ACHN (cell line): ENCODE results near the gene STK17B.
A peak's percentile ranks its signal among the peaks of the same experiment; 100 is the strongest.

Experiments
- DNase-seq: peaks from one replicate; pipeline ENCODE4 v3.0.0-alpha.2; 2015
- in situ Hi-C: cut with HindIII; loops from 2 replicates; pipeline ENCODE4 v1.10.0; 2017; ENCODE audit warnings: low sequenced_read_pairs, low pct_ligation_motif_present, low pct_unique_long_range_greater_than_20kb

The STK17B gene

DNA sequence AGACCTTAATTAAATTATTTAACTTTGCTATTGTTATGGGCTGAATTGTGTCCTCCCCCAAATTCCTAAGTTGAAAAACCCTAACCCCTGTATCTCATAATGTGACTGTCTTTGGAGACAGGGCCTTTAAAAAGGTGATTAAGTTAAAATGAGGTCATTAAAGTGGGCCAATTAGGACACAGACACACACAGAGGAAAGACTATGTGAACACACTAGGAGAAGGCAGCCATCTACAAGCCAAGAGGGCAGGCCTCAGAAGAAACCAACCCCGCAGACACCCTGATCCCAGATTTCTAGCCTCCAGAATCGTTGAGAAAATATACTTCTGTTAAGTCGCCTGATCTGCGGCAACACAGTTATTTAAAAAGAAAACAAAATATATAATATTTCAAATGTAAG lies 6.4 kb downstream of the STK17B start:
- in situ Hi-C loops = no loop called here
- no peak for DNase-seq

DNA sequence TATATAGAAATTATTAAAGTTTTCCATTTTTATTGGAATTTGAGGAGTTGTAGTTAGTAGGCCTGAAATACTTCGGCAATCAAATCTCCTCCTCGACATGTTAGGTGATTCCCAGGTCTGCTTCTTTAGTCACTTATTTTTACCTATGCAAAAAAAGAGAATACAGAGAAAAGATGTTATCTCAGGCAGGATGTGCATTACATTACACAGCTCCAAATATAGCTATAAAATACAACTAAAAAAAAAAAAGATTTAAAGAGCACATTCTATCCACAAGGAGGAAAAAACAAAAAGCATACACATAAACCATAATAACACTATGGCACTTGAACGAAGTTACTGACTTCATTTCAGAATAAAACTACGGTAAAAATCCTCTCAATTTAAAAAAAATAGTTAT lies 8.1 kb downstream of the STK17B start:
- DNase-seq = no peak
- in situ Hi-C loops = no loop called here

DNA sequence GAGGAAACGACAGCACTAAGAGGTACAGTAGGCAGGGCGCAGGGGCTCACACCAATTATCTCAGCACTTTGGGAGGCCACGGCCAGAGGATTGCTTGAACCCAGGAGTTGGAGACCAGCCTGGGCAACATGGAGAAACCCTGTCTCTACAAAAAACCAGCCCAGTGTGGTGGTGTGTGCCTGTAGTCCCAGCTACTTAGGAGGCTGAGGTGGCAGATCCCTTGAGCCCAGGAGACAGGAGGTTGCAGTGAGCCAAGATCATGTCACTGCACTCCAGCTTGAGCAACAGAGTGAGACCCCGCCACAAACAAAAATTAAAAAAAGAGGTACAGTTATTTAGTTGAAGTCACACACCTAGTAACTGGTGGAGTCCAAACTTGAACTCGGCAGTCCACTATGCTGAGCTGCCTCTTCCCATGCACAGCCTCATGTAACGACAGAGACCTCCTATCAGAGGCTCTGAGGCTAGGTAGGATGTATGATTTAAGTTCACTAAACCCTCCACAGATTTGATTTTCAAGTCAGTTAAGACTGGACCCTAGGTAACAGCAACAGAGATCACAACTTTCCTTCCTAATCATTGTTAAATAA lies 8.7 kb downstream of the STK17B start:
- no peak for DNase-seq
- in situ Hi-C loops = no loop called here

DNA sequence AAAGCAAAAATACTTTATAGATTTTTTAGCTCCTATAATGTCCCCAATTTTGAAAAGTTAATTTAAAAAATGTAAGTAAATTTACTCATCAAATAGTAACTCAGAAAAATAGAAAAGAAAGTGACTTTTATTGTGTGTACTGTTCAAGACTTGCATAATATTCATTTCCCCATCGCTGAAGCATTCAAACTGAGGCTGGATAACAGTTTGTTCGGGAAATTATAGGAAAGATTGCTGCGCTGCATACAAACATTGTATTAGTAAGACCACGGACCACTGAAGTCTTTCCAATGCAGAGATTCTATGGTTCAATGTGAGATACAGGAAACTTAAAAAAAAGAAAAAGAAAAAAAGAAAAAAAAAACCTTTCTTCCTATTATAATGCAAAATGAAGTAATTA lies 10.4 kb downstream of the STK17B start:
- in situ Hi-C loops = no loop called here
- DNase-seq = no peak

DNA sequence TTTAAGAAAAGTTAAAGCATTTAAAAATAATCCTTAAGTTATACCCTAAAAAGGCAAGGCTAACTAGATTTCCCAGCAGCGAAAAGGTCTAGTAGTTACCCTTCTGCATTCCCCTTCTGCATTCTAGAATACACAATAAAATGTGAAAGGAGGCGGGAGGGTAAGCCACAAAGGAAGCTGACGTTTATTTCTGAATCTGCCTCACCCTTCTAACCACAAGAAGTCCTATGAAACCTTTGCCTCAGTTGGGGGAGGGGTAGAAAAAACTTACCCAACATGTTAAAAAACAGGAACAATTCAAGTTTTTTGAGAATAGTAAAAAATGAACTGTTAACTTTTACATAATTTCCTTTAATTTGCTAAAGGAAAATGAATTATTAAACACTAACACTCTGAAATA lies 11.3 kb downstream of the STK17B start:
- peak; percentile 88 for DNase-seq
- in situ Hi-C loops = no loop called here

DNA sequence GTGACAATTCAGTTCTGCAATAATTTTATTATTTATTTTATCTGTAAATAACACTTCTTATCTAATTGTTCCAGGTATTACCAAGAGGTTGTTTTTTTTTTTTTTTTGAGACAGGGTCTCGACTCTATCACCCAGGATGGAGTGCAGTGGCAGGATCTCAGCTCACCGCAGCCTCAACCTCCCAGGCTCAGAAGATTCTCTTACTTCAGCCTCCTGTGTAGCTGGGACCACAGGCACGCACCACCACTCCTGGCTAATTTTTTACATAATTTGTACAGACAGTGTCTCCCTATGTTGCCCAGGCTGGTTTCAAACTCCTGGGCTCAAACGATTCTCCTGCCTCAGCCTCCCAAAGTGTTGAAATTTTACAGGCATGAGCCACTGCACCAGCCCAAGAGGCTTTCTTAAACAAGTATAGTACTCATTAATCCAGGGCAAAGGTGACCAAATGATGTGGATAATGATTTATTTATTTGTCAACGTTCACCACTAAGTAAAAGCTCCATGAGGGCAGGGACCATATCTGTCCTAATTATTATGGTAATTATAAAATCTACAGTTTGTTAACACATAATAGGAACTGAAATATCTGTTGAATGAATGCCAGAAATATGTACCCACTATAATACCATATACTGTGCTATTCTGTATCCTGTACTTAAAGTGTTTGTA lies 12.0 kb downstream of the STK17B start:
- no peak for DNase-seq
- in situ Hi-C loops = no loop called here

DNA sequence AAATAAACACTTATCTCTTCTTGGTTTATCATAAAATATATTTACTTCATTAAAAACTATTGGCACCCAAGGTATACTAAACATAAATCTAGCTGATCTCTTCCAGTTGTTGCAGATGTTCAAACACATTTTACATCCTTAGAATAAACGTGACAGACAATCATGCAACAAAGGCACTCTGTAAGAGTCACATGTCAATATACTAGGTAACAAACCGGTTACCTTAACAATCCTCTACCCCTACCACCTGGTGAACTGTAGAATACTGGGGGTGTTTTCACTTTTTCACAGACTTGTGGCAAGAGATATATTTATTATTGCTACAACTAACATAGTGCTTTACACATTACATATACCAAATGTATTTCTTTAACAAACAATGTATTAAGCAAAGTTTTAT lies 15.8 kb downstream of the STK17B start:
- DNase-seq = no peak
- in situ Hi-C loops = no loop called here

DNA sequence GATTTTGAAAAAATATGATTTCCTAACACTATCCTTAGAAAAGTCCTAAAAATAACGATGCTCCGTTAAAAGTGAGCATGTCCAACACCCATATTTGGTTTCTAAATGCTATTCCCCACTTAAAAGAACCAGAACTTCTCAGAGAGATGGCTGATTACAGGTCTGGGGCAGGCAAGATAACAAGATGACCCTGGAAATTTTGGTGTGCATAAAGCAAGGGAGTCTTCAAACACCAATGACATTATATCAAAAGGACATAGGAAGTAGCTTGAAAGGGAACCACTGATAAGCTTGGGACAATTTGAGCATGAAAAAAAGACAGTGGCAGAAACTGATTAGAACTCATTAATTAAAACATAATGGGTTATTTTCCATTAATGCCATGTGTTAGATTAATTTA lies 17.9 kb downstream of the STK17B start:
- in situ Hi-C loops = no loop called here
- no peak for DNase-seq

DNA sequence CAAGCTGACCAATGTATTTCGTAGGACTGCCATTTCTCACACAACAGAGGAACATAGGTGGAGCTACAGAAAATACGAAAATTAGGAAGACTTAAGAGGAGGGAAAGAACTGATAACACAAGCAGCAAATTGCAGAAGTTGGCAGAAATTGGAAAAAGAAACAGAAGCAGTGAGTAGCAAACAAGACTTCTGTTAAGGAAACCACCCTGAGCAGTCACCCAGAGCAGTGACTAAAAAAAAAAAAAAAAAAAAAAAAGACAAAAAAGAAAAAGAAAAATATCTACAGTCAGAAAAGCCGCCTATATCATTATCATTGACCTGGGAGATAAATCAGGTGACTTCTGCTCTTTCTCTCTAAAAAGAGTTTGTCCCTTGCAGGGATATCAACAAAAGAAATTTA lies 21.4 kb downstream of the STK17B start:
- in situ Hi-C loops = no loop called here

DNA sequence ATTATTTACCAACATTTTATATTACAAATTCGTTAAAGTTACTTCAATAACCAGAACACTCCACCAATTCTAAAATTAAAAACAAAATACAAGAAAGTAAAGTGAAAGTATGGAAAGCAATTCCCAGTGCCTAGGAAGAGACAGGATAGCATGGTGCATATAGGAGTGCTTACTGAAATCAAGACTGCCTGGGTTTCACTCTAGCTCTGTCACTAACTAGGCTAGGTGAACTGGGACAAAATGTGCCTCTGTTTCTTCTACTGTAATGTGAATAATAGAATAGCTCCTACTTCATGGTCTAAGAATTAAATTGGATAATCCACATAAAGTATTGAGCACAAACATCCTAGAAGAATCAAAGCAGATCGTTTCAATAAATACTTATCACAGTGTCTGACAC lies 22.6 kb downstream of the STK17B start:
- in situ Hi-C loops = no loop called here
- DNase-seq = no peak

More for the DNA sequence above, 21.4 kb downstream of the STK17B start:
- DNase-seq = no peak

DNA sequence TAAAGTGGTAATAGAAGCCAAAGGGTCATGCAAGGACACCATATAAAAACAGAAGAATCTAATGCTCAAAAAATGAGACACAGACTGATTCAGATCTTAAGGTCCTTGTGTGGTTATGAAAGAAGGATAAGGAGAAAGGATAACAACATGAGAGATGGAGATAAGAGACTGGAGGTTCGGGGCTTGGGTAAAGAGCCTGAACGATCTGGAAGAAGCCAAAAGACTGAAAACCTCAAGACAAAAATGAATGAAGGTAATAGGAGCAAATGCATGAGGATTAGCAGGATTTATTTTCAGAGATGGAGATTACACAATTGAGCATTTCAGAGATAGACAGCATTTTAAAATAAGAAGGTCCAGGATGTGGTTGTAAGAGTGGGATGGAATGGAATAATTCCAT lies 26.1 kb downstream of the STK17B start:
- DNase-seq = no peak
- in situ Hi-C loops = no loop called here

DNA sequence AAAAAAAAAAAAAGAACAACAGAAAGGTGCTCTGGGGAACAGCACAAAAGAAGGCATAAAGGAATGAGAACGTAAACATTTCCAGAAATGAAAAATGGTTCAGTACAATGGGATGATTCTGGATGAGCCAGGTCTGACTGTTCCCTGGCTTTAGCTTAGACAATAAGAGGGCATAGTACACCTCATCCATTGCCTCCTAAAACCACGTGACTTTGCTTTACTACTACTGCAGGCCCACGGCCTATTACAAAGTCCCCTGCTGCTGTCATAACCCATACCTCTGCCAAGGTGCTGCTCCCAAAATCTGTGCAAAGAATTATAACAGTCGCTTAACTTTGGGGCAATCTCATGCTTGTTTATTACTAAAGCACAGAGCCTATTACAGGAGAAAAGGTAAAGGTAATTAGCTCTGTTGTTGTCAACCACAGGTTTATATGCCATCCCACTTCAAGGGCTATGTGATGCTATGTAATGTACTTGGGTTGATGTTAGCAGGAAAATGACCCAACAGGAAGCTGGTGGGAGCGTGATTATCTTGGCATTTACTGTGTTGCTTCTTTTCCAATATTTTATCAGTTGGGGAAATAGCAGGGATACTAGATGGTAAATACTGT lies 26.8 kb downstream of the STK17B start:
- in situ Hi-C loops = no loop called here

DNA sequence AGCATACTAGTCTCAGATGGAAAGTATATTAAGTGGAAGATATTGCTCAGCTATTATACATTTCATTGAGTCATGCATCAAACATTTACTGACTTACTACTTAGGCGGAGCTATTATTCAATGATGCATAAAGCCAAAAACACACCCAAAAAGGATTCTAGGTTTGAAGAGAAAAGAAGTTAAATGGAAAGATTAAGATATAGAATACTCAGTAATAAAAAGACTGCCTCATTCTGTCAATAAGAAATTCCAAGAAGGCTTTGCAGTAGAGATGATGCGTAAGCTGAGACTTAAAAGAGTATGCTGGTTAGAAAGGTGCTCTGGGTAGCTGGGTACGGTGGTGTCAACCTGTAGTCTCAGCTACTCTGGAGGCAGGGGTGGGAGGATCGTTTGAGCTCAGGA lies 27.6 kb downstream of the STK17B start:
- in situ Hi-C loops = no loop called here
- peak; percentile 29 for DNase-seq

More for the DNA sequence above, 26.8 kb downstream of the STK17B start:
- no peak for DNase-seq

DNA sequence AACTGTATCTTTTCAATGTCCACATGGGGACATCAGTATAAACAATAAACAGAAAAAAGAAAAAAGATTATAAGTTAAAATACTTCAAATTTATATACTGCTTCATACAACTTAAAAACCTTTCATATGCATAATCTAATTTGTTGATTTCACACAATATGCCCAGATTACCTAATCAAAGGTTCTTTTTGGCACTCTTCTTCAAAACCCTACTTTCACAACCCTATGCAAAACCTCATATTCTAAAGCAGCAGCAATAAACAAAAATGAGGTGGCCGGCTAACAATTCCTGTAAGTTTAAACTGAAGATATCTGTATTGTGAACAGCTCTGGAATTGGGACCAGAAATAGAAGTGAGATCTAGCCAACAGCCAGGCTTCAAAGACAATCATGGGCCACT lies 28.6 kb downstream of the STK17B start:
- in situ Hi-C loops = no loop called here
- DNase-seq = no peak

DNA sequence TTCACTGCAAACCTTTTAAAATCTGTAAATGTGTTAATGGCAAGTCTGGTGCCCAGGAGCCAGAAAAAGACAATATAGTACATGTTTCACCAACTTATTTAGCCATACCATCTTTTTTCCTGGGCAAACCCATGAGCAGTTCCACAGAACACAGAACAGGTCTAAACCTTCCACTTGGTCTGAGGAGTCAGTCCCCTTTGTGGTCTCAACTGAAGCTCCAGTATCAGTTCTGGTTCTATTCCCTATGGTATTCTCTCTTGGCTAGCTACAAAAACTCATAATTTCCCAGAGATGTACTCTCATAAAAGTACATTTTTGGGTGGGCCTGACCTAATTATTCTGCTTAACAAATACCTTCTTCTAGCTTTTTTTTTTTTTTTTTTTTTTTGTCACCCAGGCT lies 31.2 kb downstream of the STK17B start:
- in situ Hi-C loops = no loop called here
- no peak for DNase-seq

DNA sequence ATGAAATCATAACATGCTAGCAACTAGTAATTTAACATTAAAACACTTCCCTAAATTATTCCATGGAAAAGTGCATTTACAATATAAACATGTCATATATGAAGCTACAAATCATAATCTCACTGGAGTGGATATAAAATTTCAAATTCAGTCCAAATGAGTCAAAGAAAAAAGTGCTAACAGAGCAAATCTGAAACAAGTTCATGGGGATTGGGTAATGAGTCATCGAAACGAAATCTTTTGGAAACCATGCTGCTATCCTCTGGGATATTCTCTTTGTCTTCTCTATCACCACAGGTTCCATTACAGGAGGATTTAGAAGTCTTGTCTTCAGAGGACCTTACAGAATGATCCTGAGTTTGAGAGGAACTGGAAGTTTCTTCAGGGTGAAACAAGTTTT lies 34.1 kb downstream of the STK17B start:
- no peak for DNase-seq
- in situ Hi-C loops = no loop called here

DNA sequence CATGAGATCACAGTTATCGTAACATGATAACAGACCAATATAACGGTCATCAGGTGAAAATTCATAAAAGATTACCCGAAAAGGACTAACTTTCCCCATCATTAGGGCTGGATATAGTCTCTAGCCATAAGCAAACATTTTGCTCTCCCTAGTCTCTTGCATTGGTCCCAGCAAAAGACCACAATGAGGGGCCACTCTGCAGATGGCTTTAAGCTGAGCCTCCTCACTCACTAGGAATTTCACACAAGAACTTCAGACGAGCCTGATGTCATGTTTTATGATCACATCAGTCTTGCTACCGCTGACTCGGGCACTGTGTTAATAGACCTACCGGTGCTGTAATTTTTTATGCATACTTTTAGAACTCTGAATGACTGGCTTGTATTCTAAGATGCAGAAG lies 35.2 kb downstream of the STK17B start:
- in situ Hi-C loops = no loop called here
- DNase-seq = no peak

DNA sequence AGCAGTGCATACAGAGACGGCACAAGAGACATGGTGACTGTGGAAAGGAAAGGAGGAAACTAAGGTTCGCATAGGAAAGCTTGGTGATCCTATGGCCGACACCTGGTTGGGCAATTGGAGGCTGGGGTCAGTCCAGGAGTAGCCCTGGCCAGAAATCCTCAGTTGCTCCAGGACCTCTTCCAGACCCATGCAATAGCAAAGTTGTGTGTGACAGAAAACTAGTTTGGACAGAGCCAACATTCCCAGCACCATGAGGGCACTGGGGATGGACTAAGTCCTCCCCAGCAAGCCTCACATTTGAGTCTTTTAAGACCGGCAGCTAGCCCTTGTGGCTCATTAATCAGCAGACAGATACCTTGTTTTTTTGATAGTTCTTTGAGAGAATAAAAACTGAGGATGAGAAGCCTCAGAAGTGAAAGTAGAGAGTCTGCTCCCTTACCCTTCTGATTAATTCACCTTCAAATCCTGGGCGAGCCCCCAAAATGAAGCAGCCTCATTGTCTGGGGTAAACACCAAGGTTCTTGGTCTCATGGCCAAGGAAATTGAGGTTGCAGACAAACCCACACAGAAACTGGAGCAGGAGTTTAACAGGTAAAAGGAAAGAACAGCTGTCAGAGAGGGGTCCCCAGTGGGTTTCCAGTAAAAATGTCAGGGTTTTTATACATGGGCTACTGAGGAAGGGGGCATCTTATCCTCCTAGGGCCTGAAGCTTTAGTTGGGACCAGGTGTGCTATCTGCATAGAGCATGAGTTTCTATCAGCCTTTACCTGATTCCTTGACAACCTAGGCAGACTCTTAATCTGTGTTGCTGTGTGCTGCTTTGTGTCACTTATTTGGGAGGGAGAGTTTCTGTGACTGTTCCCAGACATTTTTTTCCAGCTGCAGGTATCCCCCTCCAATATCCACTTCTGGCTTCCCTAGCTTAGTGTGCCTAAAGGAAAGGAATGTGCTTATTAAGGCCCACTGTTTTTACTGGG lies 39.1 kb downstream of the STK17B start:
- in situ Hi-C loops = no loop called here
- DNase-seq = peak; percentile 48

DNA sequence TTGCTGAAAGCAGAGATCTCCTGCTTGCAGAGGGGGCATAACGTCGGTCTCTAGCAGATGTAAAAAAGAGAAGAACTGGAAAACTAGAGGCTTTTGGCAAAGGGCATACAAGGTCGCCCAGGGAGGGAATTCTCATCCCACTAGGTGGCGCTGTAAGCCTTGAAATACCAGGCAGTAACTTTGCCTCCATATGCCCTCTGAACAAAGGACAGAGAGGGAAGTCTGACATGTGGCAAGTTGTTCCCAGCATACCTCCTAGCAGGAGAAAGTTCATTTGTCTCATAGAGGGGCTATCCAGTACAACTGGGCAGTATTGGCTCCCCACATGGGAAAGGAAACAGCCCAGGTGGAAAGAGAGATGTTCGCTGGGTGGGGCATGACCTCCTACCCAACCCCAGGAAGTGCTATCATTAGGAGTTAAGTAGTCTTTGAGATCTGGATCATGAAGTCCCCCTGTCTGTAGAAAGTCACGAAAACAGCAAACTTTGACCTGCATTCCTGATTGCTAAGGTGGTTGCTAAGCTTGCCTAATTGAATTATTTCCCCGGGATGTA lies 39.9 kb downstream of the STK17B start:
- in situ Hi-C loops = no loop called here
- DNase-seq = peak; percentile 29
